ENCODE results near the gene CNTN5.

GRCh38 chr11:99683933-99684332 is 663.2 kb downstream of the CNTN5 start:
- TF ChIP-seq CTCF (IDR thresholded peaks at IDR 0.05) (no peak), POLR2A (IDR thresholded peaks at IDR 0.05) (no peak)

Data from uterus (tissue), 2 donors.